Panc1 (cell line): ENCODE results near the gene ELP1. TPM values are rescaled to one million over a fixed set of nuclear protein-coding genes. Genes with fewer than 3 reads are reported as not detected.

Experiments used
- ATAC-seq: fragments of 200-7000 bp; cut with Tn5 transposase; 2 replicates; pipeline ENCODE4 v1.9.1; 2020; ENCODE audit warnings: mild to moderate bottlenecking, moderate library complexity
- BruUV-seq: library from RNA; stranded (reverse); fragments of 400-500 nt; replicated peaks from 2 replicates; lab custom pipeline; 2021; lab: Mats Ljungman, UMichigan
- CTCF ChIA-PET: fragments of 300-600 bp; sonication (Branson Sonifier 250); formaldehyde crosslinking; loops from one replicate; lab custom pipeline; 2022; ENCODE audit warnings: antibody characterized with exemption; lab: Charles Lee
- POLR2A ChIA-PET: fragments of 300-600 bp; sonication (Branson Sonifier 250); formaldehyde crosslinking; loops from one replicate; lab custom pipeline; 2022; ENCODE audit warnings: antibody characterized with exemption; lab: Charles Lee
- DNase-seq: peaks from one replicate; pipeline ENCODE4 v3.0.0-alpha.2; 2010; ENCODE audit warnings: low read depth, low spot score
- H3K27ac ChIP-seq: 2 replicates; pipeline ENCODE4 v1.5.1; 2011; ENCODE audit warnings: mild to moderate bottlenecking, low read length, inconsistent platforms
- H3K27me3 ChIP-seq: fragments of 200-500 bp; sonication (Bioruptor generic); 2 replicates; pipeline ENCODE4 v1.6.0; 2014; ENCODE audit warnings: low read length, inconsistent platforms; ENCODE audit not compliant: control insufficient read depth, insufficient read depth
- H3K36me3 ChIP-seq: fragments of 200-500 bp; sonication (Bioruptor generic); 2 replicates; pipeline ENCODE4 v1.5.1; 2014; ENCODE audit warnings: inconsistent platforms, mild to moderate bottlenecking, low read length, moderate library complexity; ENCODE audit not compliant: control insufficient read depth, insufficient read depth
- H3K4me1 ChIP-seq: 2 replicates; pipeline ENCODE4 v1.5.1; 2011; ENCODE audit warnings: inconsistent platforms, mild to moderate bottlenecking, low read length, moderate library complexity; ENCODE audit not compliant: control insufficient read depth, insufficient read depth
- H3K4me3 ChIP-seq, 2 experiments: 2 replicates each; pipeline ENCODE4 v1.5.1; 2011 to 2012; ENCODE audit warnings: low read depth in 2 of 2, low read length in 2 of 2, mild to moderate bottlenecking in 2 of 2, inconsistent platforms in 1 of 2, moderate library complexity in 1 of 2
- H3K9me3 ChIP-seq: fragments of 200-500 bp; sonication (Bioruptor generic); 2 replicates; pipeline ENCODE4 v1.5.1; 2014; ENCODE audit warnings: low read depth, mild to moderate bottlenecking, inconsistent platforms, low read length, moderate library complexity; ENCODE audit not compliant: control insufficient read depth, insufficient read depth
- CTCF ChIP-seq: fragments of 450-650 bp; IDR thresholded peaks from 2 replicates; pipeline ENCODE4 v1.5.1; 2017; ENCODE audit warnings: mild to moderate bottlenecking
- POLR2AphosphoS5 ChIP-seq: IDR thresholded peaks from 2 replicates; pipeline ENCODE4 v1.6.1; 2012; ENCODE audit warnings: mild to moderate bottlenecking, low read depth, low read length, moderate library complexity
- SIN3A ChIP-seq: IDR thresholded peaks from 2 replicates; pipeline ENCODE4 v1.6.1; 2012; ENCODE audit warnings: low read depth, mild to moderate bottlenecking, low read length, moderate library complexity, borderline replicate concordance; ENCODE audit not compliant: insufficient read depth
- TCF7L2 ChIP-seq: IDR thresholded peaks from 2 replicates; pipeline ENCODE4 v1.6.1; 2011; ENCODE audit warnings: mild to moderate bottlenecking, low read depth, low read length, inconsistent platforms
- in situ Hi-C: cut with HindIII; loops from 2 replicates; pipeline ENCODE4 v1.10.0; 2016; ENCODE audit warnings: low sequenced_read_pairs, low pct_unique_long_range_greater_than_20kb
- intact Hi-C: fragments of 100-400 bp; cut with micrococcal nuclease; formaldehyde crosslinking; loops from one replicate; pipeline ENCODE4 v1.10.0; 2022; ENCODE audit not compliant: unreplicated experiment
- total RNA-seq: library from RNA; stranded (reverse); gene quantifications from one replicate; pipeline ENCODE4 v1.2.1, GENCODE V29; 2021; ENCODE audit not compliant: unreplicated experiment
- TF ChIP-seq, protein P1 (sequence below), 2 experiments: IDR thresholded peaks; 2 replicates each; pipeline ENCODE4 v1.6.1; 2011 to 2012; ENCODE audit warnings: low read depth in 2 of 2, control low read depth in 1 of 2, low read length in 1 of 2, mild to moderate bottlenecking in 1 of 2, moderate library complexity in 1 of 2; ENCODE audit not compliant: insufficient read depth in 1 of 2

ELP1 gene
- total RNA-seq, 1 experiment from 2014 or later = 17.1 TPM

- ChIA-PET POLR2A (no interaction called here), CTCF (no interaction called here)
- no peak overlapping the region for H3K27ac ChIP-seq
- no peaks in the 10 kb centered on the region for H3K9me3 ChIP-seq
- no peaks in the 10 kb centered on the region for H3K27me3 ChIP-seq
- in situ Hi-C loops = no loop called here
- intact Hi-C loops = loop anchor here (10.0 kb wide), 1 partner anchor 104 kb away; no protein-coding TSS in a partner anchor
- no TSS peak for BruUV-seq
- no peaks in the 10 kb centered on the region for H3K4me1 ChIP-seq
- no peak for DNase-seq
- ATAC-seq = no peak
- H3K36me3 ChIP-seq = peaks cover 5% of the 10 kb centered on the region; the same call in 1 of the 2 replicates
- no peak overlapping the region for H3K4me3 ChIP-seq
- no peak for TF ChIP-seq CTCF
- no peak for TF ChIP-seq SIN3A
- TF ChIP-seq TCF7L2 = no peak
- TF ChIP-seq, protein P1, sequence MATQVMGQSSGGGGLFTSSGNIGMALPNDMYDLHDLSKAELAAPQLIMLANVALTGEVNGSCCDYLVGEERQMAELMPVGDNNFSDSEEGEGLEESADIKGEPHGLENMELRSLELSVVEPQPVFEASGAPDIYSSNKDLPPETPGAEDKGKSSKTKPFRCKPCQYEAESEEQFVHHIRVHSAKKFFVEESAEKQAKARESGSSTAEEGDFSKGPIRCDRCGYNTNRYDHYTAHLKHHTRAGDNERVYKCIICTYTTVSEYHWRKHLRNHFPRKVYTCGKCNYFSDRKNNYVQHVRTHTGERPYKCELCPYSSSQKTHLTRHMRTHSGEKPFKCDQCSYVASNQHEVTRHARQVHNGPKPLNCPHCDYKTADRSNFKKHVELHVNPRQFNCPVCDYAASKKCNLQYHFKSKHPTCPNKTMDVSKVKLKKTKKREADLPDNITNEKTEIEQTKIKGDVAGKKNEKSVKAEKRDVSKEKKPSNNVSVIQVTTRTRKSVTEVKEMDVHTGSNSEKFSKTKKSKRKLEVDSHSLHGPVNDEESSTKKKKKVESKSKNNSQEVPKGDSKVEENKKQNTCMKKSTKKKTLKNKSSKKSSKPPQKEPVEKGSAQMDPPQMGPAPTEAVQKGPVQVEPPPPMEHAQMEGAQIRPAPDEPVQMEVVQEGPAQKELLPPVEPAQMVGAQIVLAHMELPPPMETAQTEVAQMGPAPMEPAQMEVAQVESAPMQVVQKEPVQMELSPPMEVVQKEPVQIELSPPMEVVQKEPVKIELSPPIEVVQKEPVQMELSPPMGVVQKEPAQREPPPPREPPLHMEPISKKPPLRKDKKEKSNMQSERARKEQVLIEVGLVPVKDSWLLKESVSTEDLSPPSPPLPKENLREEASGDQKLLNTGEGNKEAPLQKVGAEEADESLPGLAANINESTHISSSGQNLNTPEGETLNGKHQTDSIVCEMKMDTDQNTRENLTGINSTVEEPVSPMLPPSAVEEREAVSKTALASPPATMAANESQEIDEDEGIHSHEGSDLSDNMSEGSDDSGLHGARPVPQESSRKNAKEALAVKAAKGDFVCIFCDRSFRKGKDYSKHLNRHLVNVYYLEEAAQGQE (IDR thresholded peaks at IDR 0.05; ENCODE audit: insufficient read depth in 1 of 2, low read depth in 2 of 2, low read length in 1 of 2) = no peak
- no peak for TF ChIP-seq POLR2AphosphoS5
These were observed 27.2 kb upstream of the ELP1 start for GRCh38 chr9:108961151-108961550.

DNA sequence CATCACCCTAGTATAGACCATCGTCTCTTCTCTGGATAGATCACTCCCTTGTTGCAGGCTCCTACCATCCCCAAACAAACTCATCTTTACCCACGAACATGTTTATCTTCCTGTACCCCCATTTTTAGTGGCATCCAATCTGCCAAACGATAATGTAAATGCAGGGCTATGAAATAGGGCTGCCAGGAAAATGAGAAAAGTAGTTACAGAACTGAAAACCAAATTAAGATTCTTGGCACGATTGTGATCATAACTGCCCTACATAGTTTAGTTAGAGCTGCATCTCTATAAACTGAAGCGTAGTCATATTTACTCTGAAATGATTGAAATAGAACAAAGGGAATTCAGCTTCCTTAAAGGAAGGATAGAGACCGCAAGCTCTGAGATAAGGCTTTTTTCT is 26.4 kb upstream of the ELP1 start:
- POLR2A ChIA-PET = no interaction called here
- ATAC-seq (no peak), DNase-seq (no peak)
- no peaks in the 10 kb centered on the region for H3K9me3 ChIP-seq
- no peaks in the 10 kb centered on the region for H3K27me3 ChIP-seq
- CTCF ChIA-PET = no interaction called here
- H3K27ac ChIP-seq = no peak overlapping the region
- TF ChIP-seq SIN3A = no peak
- no peak overlapping the region for H3K4me3 ChIP-seq
- BruUV-seq = no TSS peak
- no peaks in the 10 kb centered on the region for H3K4me1 ChIP-seq
- in situ Hi-C loops = no loop called here
- intact Hi-C loops = loop anchor here (10.0 kb wide), 1 partner anchor 104 kb away; no protein-coding TSS in a partner anchor
- peaks cover 2% of the 10 kb centered on the region; the same call in 1 of the 2 replicates for H3K36me3 ChIP-seq

GRCh38 chr9:108956631-108957026 is 22.7 kb upstream of the ELP1 start:
- in situ Hi-C loops = no loop called here
- POLR2A ChIA-PET = no interaction called here
- Histone ChIP-seq H3K27me3 (no peaks in the 10 kb centered on the region), H3K27ac (no peak overlapping the region), H3K4me1 (no peaks in the 10 kb centered on the region), H3K9me3 (no peaks in the 10 kb centered on the region), H3K4me3 (no peak overlapping the region), H3K36me3 (peaks cover 4% of the 10 kb centered on the region; the same call in 1 of the 2 replicates)
- ATAC-seq (no peak), DNase-seq (no peak)
- CTCF ChIA-PET = interaction anchor here (0.6 kb wide), 1 partner anchor 1288 kb away, joined by 5 read pairs; no protein-coding TSS in a partner anchor
- no TSS peak for BruUV-seq
- no peak for TF ChIP-seq SIN3A
- TF ChIP-seq POLR2AphosphoS5 = no peak
- TF ChIP-seq CTCF = no peak
- TF ChIP-seq, protein P1 (IDR thresholded peaks at IDR 0.05; ENCODE audit: insufficient read depth in 1 of 2, low read depth in 2 of 2, low read length in 1 of 2) = no peak
- intact Hi-C loops = no loop called here
